ENCODE results near the gene FTO.
"Not testable (repeated sequence)": the region's sequence is repeated elsewhere in the genome, so short reads cannot be mapped to it uniquely, and the experiment has no call there.

The FTO gene

DNA sequence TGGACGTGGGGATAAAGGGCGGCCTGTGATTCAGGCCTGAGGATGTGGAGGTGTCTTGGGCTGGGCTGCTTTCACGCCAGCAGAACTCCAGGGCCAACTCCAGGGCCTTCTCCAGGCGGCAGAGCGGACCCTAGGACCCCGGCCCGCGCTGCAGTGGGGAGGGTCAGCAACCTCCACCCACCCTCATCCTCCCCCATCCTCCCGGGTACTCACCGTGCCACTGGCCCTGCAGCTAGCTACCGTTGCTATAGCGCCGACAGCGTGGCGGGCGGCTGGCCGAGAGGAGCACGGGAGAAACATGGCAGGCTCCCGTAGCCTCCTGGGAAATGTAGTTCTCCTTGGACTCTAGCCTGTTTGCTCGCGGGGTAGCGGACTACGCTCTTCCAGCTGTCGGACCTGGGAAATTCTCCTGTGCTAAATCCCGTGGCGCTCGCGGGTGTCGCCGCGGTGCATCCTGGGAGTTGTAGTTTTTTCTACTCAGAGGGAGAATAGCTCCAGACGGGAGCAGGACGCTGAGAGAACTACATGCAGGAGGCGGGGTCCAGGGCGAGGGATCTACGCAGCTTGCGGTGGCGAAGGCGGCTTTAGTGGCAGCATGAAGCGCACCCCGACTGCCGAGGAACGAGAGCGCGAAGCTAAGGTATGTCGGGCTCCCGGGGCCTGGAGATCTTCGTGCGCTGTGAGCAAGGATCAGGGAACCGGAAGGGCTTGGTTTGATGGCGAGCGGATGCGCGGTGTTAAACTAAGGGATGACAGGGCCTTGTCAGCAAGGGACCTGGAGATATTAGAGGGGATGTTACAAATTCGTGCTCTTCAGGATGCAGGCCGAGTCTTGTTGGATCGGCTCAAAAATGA, at the start of gene FTO, which contains the start of gene RPGRIP1L:
FTO (plus strand) TSS at position 567 of the 855 bp plus-strand sequence.
RPGRIP1L (minus strand) TSS at position 270 of the 855 bp plus-strand sequence. CDS start 3,136 bp downstream, outside the sequence.
- peak; percentile 99 for DNase-seq (ENCODE audit: low spot score)

DNA sequence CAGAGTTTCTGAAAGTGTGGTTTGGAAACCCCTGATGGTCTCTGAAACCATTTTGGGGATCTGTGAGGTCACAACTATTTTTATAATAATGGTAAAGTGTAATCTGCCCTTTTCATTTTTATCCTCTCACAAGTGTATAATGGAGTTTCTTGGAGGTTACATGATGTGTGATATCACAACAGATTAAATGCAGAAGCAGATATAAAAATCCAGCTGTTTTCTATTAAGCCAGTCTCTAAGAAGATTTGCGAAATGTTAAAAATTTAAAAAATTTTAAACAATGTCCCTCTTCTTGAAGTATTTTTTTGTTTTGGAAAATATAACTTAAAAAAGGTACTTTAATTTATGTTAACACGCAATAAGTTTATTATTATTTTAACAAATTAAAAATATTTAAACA, 49.0 kb upstream of the FTO start:
- no peak for DNase-seq (ENCODE audit: low spot score)

DNA sequence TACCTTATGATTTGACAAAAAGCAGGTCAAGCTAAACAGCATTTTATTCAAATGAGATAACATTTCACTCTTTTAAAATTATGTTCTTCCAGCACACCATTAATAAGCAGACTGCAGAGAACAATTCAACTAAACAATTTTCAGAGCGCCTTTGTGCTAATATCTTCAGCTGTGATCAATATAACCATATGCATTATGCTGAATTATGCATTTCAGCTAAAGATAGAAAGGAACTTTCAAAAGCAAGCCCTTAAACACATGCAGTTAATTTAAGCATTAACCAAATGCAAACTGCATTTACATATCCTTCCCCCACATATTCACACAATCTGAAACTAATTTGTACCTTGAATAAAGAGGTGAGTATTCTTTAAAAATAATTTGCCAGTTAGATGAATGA, 41.9 kb upstream of the FTO start:
- no peak for DNase-seq (ENCODE audit: low spot score)

DNA sequence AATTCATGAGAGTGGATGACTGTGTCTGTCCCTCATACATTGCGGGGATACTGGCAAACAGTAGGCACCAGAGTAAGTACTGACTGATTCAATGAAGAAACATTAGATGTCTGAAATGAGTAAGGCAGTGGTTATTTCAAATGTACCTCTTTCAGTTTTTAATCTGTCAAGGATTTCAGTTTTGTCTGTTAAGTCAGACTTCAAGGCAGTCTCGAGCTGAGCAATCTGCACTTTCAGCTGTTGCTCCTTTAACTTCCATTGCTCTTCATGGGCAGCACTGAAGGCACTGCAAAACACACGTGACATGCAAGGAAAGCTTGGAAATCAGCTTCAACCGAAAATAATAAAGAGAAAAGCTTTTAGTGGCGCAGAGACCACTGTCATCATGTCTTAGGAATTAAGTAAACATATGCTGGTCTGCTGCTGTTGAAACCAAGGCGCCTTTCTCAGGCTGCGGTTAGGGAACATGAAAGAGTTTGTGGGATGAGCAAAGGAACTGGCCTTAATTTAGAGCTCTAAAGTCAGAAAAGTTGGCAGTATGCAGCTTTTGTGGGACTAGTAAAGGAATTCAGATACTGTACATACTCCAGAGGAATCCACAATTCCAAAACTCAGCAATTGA, 39.1 kb upstream of the FTO start:
- no peak for DNase-seq (ENCODE audit: low spot score)

DNA sequence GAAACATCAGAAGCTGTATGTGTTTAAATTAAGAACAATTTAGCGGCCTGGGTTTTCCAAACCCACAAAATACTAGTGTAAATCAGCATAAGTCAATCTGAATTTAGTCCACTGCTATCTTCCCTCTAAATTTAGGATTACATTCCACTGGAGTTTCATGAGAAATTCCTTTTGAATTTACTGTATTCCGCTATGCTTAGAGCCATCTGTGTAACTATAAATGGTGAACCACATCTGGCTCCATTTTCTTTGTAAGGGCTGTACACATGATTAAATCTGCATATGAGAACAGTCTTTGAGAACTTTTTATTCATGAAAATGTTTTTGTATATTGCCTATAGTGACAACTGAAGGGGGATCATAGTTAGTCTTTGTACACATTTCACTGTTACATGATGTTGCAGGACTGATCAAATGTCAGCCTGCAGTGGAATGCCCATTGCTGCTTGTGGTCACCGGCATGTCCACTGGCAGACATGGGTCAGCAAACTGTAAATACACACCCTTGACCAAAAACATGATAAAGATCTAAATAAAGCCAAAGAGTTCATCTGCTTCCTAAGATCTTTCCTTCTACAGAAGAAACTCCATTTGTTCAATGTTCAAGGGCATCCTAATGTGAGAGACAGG, 37.1 kb upstream of the FTO start:
- DNase-seq (ENCODE audit: low spot score) = no peak

DNA sequence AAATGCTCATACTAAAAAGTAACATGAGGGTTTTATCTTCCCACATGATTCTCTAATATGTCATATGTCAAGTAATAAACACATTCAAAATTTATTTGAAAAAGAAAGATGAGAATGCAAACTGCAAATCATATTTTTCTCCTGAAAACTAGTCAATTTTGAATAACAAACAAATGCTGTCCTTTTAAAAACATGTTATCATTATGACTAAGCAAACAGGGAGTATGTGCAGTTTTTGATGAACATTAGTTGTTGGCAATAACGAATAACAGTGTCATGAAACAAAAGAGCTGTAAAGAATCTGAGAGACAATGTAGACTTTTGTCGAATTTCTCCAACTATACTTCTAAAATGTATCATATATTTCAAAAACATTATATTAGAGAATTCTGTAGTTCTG, 35.1 kb upstream of the FTO start:
- DNase-seq (ENCODE audit: low spot score) = no peak

DNA sequence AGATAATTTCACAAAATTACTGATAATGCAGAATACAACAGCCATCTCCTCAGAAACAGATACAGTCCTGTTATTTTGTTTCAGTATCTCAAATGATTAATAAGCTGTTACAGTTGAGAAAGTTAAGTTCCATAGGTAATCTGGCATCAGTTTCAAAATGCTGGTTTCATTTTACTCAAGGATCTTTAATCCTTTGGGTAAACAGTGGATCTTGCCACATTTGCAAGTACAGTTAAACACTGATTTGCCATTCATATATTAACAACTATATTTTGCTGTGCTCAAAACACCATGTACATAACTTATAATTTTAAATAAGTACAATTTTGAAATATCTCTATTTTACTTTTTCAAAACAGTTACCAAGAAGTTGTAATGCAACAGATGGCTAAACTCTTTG, 31.5 kb upstream of the FTO start:
- DNase-seq (ENCODE audit: low spot score) = no peak

DNA sequence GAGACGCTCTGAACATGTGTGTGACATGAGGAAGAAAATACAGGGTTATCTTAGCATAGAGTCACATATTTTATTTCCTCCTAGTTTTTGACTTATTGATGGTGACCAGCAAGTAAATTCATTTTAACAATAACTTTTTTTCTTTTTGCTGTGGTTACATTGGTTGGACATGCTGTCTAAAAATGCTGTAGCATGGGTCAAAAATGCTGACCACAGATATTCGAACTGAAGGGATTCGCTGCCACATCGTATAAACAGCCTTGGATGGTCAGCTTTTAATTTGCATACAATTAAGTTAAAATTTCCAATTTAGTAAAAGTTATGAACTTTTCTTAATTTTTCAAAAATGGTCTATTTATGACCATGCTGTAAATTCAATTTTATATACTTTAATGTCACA, 30.8 kb upstream of the FTO start:
- no peak for DNase-seq (ENCODE audit: low spot score)

DNA sequence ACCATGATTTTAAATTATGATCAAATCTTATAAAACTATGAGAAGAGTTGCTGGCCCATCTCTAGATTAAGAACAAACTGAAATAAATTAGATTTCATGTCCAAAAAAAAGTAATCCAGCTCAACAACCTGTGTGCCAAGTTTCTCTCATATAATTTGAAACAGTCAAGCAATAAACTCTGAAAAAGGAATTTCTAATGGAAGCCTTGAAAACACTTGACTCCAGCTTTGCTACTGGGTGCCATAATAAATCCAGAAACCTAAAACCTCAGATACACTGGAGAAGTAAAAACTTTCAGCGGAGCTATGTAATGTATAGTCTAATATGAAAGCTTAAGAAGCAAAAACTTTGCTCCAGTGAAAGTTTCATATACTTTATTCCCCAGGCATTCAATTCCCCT, 25.8 kb upstream of the FTO start:
- no peak for DNase-seq (ENCODE audit: low spot score)

DNA sequence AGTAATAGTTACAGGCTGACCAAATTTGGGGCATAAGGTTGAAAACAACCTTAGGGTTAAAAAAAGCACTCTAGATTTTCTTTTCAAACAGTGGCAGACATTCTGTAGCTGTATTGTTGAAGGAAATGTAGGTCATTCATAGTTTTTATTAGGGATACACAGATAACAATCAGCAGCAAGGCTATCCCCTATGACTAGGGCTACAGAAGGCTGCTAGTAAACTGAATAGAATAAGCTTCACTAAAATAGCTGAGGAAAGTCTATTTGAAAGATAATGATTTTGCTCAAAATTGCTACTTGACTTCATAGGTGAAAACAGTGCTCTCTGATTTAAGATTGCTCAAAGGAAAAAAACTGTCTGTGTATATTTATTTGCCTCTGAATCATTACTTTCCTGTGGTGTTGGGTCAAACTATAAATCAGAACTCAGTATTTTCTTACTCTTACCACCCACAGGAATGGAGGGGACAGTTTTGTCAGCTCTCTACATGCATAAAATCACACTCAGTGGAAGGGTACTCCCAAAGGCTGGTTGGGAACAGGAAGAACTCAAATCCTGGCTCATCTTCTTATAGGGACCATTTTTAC, 25.1 kb upstream of the FTO start:
- no peak for DNase-seq (ENCODE audit: low spot score)

DNA sequence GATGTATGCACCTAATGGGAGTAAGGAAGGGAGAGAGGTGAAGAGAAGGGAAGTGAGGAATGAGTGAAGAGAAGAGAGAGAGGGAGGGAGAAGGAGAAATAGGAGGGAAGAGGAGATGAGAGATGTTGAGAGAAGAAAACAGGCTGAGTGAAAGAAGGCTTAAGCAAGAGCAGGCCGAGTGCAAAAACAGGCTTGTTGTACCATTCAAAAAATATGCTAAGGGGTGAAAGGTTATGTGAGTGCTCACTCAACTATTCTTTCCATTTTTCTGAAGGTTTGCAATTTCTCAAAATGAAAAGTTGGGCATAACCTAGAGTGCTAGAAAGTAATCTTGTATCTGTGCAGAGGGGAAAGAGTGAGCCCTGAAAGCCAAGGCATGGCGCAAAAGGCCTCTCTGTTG, 23.2 kb upstream of the FTO start:
- no peak for DNase-seq (ENCODE audit: low spot score)

DNA sequence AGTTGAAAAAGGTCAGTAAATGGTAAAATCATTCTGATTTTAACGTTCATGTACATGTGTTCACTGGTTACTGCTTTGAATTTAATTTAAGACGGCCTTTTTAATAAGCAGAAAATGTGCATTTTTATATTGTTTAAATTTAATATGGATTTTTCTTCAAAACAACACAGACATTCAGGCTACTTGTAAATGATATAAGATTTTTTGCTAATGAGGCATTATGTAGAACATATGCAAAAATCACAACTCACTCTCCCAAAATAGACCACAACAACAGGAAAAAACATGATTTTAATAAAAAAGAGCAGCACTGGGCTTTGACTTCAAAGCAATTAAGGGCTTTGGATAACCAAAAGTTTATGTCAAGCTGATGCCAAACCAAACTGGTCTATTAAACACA, 22.6 kb upstream of the FTO start:
- DNase-seq (ENCODE audit: low spot score) = no peak

DNA sequence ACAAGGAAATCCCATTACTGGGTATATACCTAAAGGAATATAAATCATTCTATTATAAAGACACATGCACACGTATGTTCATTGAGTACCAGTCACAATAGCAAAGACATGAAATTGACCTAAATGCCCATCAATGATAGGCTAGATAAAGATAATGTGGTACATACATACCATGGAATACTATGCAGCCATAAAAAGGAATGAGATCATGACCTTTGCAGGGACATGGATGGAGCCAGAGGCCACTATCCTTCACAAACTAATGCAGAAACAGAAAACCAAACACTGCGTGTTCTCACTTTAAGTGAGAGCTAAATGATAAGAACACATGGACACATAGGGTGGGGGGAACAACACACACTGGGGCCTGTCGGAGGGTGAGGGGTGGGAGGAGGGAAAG, 18.6 kb upstream of the FTO start:
- not testable (repeated sequence) for DNase-seq (ENCODE audit: low spot score)

DNA sequence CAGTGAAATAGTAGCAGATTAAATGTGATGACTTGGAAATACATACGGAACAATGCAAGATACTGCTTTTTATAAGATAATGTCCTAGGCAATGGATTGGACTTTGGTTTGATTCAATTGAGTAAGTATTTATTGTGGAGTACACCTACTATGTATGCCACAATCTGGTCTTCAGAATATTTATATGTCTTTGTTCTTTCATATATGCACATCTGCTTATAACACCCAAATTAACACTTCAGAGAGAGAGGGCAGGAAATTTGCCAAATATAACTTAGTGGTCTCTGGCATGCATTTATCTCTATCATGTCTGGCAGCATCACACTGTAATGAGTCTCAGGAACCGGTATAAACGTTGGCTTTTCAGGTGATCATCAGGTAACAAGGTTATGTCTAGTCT, 17.2 kb upstream of the FTO start:
- no peak for DNase-seq (ENCODE audit: low spot score)

DNA sequence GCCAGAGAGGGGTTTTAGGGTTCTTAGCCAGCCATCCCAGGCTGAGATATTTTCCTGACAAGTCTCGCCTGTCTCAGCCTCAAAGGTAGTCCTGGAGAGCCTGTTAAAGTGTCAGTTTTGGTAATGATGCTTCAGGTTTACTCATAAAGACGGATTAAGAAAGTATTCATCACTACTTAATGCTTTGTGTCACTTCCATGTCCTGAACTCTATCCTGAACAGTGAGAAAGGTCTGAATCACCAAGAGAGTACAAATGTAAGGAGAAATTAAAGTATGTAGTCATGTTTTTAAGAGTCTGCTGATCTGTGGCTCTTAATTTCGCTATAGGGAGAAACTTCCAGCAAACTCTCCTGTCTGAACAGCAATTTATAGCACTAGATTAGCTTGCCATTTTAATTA, 14.3 kb upstream of the FTO start:
- DNase-seq (ENCODE audit: low spot score) = no peak

DNA sequence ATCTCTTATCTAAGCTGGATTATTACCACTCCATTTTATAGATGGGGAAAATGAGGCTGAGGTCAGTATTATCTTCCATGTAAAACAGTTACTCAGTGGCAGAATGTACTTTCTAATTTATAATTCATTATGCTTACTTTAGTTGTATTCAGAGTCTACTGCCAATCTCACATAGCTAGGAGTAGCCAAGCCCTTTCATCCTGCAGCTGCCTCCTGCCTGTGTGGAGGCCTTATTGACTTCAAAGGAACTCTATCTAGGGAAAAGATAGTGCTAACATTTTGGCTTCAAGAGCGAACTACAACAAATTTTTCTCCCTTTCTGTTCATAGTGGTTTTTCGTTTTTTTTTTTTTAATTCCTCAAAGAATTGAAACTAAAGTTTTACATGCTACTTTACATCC, 13.2 kb upstream of the FTO start:
- no peak for DNase-seq (ENCODE audit: low spot score)

DNA sequence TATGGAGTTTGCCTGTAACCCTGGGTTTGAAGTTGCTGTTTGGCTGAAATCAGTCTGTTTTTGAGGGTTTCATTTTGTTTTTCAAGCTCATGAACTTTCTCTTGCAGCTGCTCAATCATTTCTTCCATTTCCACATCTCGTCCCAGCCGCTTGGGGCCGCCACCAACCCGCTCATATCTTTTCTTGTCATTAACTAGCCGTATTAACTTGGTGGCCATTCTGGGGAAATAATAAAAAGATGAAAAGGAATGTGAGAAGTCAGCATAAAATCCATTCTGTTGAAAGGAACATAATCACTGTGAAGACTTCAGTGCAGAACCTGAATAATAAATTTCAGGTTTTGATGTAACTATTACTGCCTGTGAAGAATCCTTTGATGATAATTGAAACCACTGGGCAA, 11.8 kb upstream of the FTO start:
- DNase-seq (ENCODE audit: low spot score) = no peak

DNA sequence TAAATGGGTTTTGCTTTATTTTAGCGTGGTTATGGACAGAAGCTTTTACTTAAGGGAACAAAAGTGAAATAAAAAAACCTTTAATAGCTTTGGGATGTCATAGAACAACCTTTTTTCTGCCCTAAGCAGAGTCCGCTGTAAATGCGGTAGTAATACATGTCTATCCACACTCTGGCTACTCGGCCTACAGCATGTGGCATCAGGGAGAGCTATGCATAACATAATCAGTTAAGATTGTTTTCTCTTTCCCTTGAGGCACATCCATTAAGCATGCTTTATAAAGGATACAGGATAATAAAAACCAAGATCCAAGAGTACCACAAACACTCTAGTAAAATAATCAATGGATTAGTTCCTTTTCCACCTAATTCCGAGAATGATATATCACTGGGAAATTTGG, 10.6 kb upstream of the FTO start:
- no peak for DNase-seq (ENCODE audit: low spot score)

DNA sequence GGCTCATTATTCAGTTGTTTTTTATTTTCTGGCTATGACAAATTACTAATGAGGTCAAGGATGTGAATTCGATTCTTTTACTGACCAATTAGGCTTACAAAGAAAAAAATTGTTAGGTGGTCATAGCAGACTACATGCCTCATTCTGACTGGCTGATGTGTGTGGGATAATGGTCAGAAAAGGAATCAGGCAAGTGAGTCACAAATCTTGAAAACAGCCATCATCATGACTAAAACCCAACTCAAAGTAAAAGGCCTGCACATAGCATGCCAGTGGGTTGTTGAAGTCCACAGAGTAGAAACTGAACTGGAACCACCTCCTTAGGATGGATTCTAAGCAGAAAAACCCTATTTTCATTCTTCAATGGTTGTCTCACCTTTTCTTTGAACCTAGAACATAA, 8.9 kb upstream of the FTO start:
- no peak for DNase-seq (ENCODE audit: low spot score)

DNA sequence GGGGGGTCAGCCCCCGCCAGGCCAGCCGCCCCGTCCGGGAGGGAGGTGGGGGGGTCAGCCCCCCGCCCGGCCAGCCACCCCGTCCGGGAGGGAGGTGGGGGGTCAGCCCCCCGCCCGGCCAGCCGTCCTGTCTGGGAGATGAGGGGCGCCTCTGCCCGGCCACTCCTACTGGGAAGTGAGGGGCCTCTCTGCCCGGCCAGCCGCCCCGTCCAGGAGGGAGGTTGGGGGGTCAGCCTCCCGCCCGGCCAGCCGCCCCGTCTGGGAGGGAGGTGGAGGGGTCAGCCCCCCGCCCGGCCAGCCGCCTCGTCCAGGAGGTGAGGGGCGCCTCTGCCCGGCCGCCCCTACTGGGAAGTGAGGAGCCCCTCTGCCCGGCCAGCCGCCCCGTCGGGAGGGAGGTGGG, 5.7 kb upstream of the FTO start:
- DNase-seq (ENCODE audit: low spot score) = not testable (repeated sequence)

DNA sequence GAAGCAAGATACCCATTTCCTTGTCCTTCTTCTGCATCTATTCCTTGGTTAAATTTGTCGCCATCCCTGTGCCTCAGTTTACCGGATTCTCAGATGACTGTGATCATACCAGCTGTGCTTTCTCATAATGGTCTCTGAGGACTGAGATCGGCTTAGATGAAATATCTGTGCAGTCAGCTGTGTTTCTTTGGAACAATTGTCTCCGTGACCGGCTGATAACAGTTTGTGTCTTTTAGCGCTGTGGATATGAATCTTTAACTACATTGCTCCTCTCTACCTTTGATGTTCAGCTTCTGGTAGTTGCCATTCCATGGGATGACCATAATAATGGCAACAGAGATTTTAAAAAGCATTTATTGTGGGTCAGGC, 473 bp downstream of the FTO start:
- DNase-seq (ENCODE audit: low spot score) = no peak

DNA sequence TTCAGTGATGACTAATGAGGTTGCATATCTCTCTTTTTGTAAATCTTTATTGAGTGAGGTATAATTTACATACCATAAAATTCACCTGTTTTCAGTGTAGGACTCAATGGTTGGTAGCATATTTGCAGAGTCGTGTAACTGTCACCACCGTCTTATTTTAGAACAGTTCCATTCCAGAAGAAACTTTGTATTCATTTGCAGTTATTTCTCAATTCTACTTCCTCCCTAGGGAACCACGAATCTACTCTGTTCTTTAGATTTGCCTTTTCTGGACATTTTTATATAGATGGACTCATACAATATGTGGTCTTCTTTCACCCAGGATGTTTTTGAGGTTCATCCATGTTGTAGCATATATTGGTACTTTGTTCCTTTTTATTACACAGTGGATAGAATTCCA, 3.7 kb downstream of the FTO start:
- DNase-seq (ENCODE audit: low spot score) = no peak

DNA sequence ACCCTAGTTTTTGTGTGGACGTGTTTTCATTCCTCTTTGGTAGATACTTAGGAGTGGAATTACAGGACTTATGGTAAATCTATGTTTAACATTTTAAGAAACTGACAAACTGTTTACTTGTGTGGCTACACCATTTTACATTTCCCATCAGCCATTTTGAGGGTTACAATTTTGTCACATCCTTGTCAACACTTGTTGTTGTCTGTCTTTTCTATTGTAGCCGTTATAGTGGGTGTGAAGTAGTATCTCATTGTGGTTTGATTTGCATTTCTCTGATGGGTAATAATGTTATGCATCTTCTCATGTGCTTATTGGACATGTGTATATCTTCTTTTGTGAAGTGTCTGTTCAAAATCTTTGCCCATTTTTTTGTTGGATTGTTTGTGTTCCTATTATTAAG, 4.5 kb downstream of the FTO start:
- no peak for DNase-seq (ENCODE audit: low spot score)

All from NAMALWA (cell line).